NCI-H2107 treated with DMSO at 0.1 percent for 48 hours (cell line): Measurements from ENCODE around the gene C2orf80.
A peak's percentile ranks its signal among the peaks of the same experiment; 100 is the strongest.
"Not testable (repeated sequence)": the region's sequence is repeated elsewhere in the genome, so short reads cannot be mapped to it uniquely, and the experiment has no call there.

ENCODE experiments used
- DNase-seq: peaks from one replicate; lab custom pipeline; 2025; ENCODE audit not compliant: unreplicated experiment; lab: John Stamatoyannopoulos, UW

C2orf80 gene

GRCh38 chr2:208189810-208190503 lies at the start of gene C2orf80:
TSS of gene C2orf80 (minus strand) at chr2:208190030. CDS start at chr2:208186986, 3,044 bp downstream.
- peak; percentile 23 for DNase-seq

- no peak for DNase-seq
Observed at GRCh38 chr2:208235860-208236259, 46.0 kb upstream of the C2orf80 start.

GRCh38 chr2:208234786-208235185 lies 45.0 kb upstream of the C2orf80 start:
- no peak for DNase-seq

GRCh38 chr2:208228476-208228875 lies 38.6 kb upstream of the C2orf80 start:
- no peak for DNase-seq

- DNase-seq = no peak
Observed at GRCh38 chr2:208227581-208228232, 37.9 kb upstream of the C2orf80 start.

- no peak for DNase-seq
Observed at GRCh38 chr2:208224802-208225201, 35.0 kb upstream of the C2orf80 start.

GRCh38 chr2:208222351-208222750 lies 32.5 kb upstream of the C2orf80 start:
- DNase-seq = no peak

GRCh38 chr2:208221873-208222272 lies 32.0 kb upstream of the C2orf80 start:
- not testable (repeated sequence) for DNase-seq

- no peak for DNase-seq
Observed at GRCh38 chr2:208210688-208211451, 21.0 kb upstream of the C2orf80 start.

GRCh38 chr2:208208335-208209085 lies 18.7 kb upstream of the C2orf80 start:
- DNase-seq = no peak

- DNase-seq = no peak
Observed at GRCh38 chr2:208207769-208208168, 17.9 kb upstream of the C2orf80 start.

- no peak for DNase-seq
Observed at GRCh38 chr2:208204166-208204565, 14.3 kb upstream of the C2orf80 start.

GRCh38 chr2:208195531-208195930 lies 5.7 kb upstream of the C2orf80 start:
- no peak for DNase-seq

- no peak for DNase-seq
Observed at GRCh38 chr2:208192611-208193236, 2.9 kb upstream of the C2orf80 start.

- DNase-seq = no peak
Observed at GRCh38 chr2:208189069-208189809, 591 bp downstream of the C2orf80 start.

- DNase-seq = no peak
Observed at GRCh38 chr2:208186893-208187292, 2.9 kb downstream of the C2orf80 start.

- DNase-seq = no peak
Observed at GRCh38 chr2:208186465-208186864, 3.4 kb downstream of the C2orf80 start.

- DNase-seq = no peak
Observed at GRCh38 chr2:208183972-208184705, 5.7 kb downstream of the C2orf80 start.

- DNase-seq = no peak
Observed at GRCh38 chr2:208183526-208183925, 6.3 kb downstream of the C2orf80 start.
